Loucy (cell line): ENCODE data around the gene CLDN11.

Experiments
- EZH2phosphoT487 ChIP-seq: fragments of 200-600 bp; IDR thresholded peaks from 2 replicates; pipeline ENCODE4 v1.6.1; 2018; ENCODE audit warnings: antibody characterized with exemption, mild to moderate bottlenecking, moderate library complexity, borderline replicate concordance
- TF ChIP-seq, protein P1 (sequence below): fragments of 200-600 bp; sonication (generic); conservative IDR thresholded peaks from 2 replicates; pipeline ENCODE4 v1.5.1; 2014; ENCODE audit warnings: mild to moderate bottlenecking, antibody characterized with exemption, low read length

DNA sequence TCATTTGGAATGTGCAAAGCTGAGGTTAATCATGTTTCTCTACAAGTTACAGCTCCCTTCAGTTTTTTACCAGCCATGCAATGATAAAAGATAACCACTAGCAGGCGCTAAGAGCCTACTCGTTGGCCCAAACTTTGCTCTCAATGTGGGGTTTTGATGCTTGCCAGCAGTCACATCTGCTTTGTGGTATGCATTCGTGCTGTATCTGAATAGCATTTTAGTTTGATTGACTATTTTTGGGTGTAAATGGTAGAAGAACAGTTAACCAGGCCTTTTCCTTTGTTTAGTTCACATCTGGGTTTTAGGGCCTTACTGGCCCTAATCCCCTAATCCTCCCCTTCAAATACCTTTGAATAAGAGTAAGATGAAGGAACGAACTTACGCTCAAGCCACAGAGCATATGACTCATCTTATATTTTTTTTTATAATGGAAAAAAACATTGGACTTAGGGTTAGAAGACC, 4.4 kb upstream of the CLDN11 start:
- TF ChIP-seq, protein P1, sequence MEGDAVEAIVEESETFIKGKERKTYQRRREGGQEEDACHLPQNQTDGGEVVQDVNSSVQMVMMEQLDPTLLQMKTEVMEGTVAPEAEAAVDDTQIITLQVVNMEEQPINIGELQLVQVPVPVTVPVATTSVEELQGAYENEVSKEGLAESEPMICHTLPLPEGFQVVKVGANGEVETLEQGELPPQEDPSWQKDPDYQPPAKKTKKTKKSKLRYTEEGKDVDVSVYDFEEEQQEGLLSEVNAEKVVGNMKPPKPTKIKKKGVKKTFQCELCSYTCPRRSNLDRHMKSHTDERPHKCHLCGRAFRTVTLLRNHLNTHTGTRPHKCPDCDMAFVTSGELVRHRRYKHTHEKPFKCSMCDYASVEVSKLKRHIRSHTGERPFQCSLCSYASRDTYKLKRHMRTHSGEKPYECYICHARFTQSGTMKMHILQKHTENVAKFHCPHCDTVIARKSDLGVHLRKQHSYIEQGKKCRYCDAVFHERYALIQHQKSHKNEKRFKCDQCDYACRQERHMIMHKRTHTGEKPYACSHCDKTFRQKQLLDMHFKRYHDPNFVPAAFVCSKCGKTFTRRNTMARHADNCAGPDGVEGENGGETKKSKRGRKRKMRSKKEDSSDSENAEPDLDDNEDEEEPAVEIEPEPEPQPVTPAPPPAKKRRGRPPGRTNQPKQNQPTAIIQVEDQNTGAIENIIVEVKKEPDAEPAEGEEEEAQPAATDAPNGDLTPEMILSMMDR, result peak; percentile 99
- no peak for TF ChIP-seq EZH2phosphoT487
